ENCODE data around the gene PRICKLE4. TPM values are rescaled to one million over a fixed set of nuclear protein-coding genes. Genes with fewer than 3 reads are reported as not detected.

PRICKLE4 gene
- total RNA-seq, 4 donors from 2014 or later, result 2.1 to 5.8 (median 4.1) TPM

GRCh38 chr6:41768545-41769308, 11.9 kb upstream of the PRICKLE4 start:
- no peak for DNase-seq (ENCODE audit: extremely low spot score)
- H3K36me3 ChIP-seq, result peaks cover 25 to 47% (median 42%) of the 10 kb centered on the region in 4 donors
- TF ChIP-seq, protein P1, sequence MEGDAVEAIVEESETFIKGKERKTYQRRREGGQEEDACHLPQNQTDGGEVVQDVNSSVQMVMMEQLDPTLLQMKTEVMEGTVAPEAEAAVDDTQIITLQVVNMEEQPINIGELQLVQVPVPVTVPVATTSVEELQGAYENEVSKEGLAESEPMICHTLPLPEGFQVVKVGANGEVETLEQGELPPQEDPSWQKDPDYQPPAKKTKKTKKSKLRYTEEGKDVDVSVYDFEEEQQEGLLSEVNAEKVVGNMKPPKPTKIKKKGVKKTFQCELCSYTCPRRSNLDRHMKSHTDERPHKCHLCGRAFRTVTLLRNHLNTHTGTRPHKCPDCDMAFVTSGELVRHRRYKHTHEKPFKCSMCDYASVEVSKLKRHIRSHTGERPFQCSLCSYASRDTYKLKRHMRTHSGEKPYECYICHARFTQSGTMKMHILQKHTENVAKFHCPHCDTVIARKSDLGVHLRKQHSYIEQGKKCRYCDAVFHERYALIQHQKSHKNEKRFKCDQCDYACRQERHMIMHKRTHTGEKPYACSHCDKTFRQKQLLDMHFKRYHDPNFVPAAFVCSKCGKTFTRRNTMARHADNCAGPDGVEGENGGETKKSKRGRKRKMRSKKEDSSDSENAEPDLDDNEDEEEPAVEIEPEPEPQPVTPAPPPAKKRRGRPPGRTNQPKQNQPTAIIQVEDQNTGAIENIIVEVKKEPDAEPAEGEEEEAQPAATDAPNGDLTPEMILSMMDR (IDR thresholded peaks at IDR 0.05), result no peak
- no peak for TF ChIP-seq EP300 (IDR thresholded peaks at IDR 0.05)
- TF ChIP-seq POLR2A (IDR thresholded peaks at IDR 0.05; ENCODE audit: low read depth), result no peak
- TF ChIP-seq POLR2AphosphoS5 (IDR thresholded peaks at IDR 0.05), result no peak
- no peaks in the 10 kb centered on the region for H3K27me3 ChIP-seq
- H3K4me3 ChIP-seq, result no peak overlapping the region
- intact Hi-C loops (cut with DNase I), result no loop called here
- H3K9me3 ChIP-seq, result no peaks in the 10 kb centered on the region
- WGBS, result 70% methylated on average over 10 of the region's 10 CpGs
- H3K4me1 ChIP-seq, result peaks cover 12 to 17% (median 15%) of the 10 kb centered on the region in 4 donors
- H3K27ac ChIP-seq (replicated peaks in 1 of 4), result peak overlapping the region in 2 of 4 donors; percentile 54 to 64

DNA sequence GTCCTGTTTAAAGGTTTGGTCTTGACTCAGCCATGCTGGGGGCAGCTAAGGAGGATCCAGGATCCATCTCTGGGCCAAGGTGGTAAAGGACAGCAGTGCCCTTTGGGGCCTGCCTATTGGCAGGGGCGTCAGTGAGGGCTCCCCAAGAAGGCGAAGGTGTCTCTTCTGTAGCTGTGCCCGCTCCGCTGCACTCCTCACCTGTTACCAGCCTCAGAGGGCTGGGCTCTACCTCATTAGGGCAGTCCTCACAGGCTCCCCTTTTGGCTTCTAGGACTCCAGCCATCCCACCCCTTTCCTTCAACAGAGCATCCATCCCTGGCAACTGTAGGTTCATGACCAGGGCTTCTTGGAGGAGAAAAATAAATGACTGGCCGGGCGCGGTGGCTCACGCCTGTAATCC, 11.2 kb upstream of the PRICKLE4 start:
- Histone ChIP-seq H3K4me3 (no peak overlapping the region), H3K4me1 (peaks cover 12 to 17% (median 15%) of the 10 kb centered on the region in 4 donors), H3K27ac (replicated peaks in 1 of 4) (no peak overlapping the region), H3K27me3 (no peaks in the 10 kb centered on the region), H3K9me3 (no peaks in the 10 kb centered on the region), H3K36me3 (peaks cover 28 to 53% (median 48%) of the 10 kb centered on the region in 4 donors)
- TF ChIP-seq POLR2A (IDR thresholded peaks at IDR 0.05; ENCODE audit: low read depth) (no peak), POLR2AphosphoS5 (IDR thresholded peaks at IDR 0.05) (no peak), EP300 (IDR thresholded peaks at IDR 0.05) (no peak)
- TF ChIP-seq, protein P1 (IDR thresholded peaks at IDR 0.05), result no peak
- intact Hi-C loops (cut with DNase I), result no loop called here
- WGBS, result 97% methylated on average over 8 of the region's 8 CpGs
- no peak for DNase-seq (ENCODE audit: extremely low spot score)

GRCh38 chr6:41770381-41771057, 10.1 kb upstream of the PRICKLE4 start:
- Histone ChIP-seq H3K4me1 (peaks cover 12 to 17% (median 15%) of the 10 kb centered on the region in 4 donors), H3K27ac (replicated peaks in 1 of 4) (no peak overlapping the region), H3K27me3 (no peaks in the 10 kb centered on the region), H3K4me3 (no peak overlapping the region), H3K36me3 (peaks cover 38 to 65% (median 60%) of the 10 kb centered on the region in 4 donors), H3K9me3 (no peaks in the 10 kb centered on the region)
- no peak for DNase-seq (ENCODE audit: extremely low spot score)
- 88% methylated on average over 13 of the region's 30 CpGs for WGBS
- no peak for TF ChIP-seq EP300 (IDR thresholded peaks at IDR 0.05)
- no peak for TF ChIP-seq POLR2A (IDR thresholded peaks at IDR 0.05; ENCODE audit: low read depth)
- TF ChIP-seq, protein P1 (IDR thresholded peaks at IDR 0.05), result no peak
- no peak for TF ChIP-seq POLR2AphosphoS5 (IDR thresholded peaks at IDR 0.05)
- intact Hi-C loops (cut with DNase I), result loop anchor here (10.0 kb wide), 1 partner anchor 66 kb away; no protein-coding TSS in a partner anchor

DNA sequence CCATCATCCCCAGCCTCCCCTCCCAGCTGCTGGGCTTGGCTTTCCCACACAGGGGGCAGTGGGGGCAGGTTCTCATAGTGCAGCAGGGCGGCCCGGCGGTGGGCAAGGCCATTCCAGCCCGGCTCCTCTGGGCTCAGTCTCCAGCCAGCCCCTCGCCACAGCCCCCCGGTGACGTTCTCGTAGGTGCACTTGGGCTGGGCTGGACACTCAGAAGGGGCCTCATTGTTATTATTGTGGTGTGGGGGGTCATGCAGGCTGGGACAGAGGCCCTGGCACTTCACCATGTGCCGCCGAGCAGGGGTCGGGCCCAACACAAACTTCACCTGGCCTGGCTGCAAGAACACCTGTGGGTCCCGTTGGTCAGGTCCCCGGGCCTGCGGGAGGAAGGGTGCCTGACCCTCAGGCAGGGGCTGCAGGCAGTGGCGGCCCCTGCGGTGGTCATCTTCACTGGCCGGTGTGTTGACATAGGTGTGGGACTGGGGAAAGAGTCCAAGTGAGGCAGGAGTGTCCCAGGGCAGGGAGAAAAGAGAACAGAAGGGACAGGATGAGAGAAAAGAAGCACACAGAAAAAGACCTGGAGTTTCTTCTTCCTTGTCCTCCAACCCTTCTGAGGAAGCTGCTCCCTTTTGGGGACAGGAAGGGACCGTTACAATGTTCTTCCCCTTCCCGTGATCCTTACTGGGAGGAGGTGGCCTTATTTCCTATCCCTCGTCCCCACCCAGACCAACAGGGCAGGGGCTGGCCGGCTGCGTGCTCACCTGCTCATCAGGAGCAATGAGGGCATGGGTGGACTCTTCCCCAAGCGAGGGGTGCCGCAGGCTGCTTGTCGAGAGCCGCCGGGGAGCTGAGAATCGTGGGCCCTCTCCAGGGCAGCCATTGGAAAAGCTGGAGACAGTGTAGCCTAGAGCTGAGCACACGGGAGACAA, 9.3 kb upstream of the PRICKLE4 start:
- Histone ChIP-seq H3K9me3 (no peaks in the 10 kb centered on the region), H3K4me3 (no peak overlapping the region), H3K27ac (replicated peaks in 1 of 4) (no peak overlapping the region), H3K36me3 (peaks cover 38 to 73% (median 68%) of the 10 kb centered on the region in 4 donors), H3K27me3 (no peaks in the 10 kb centered on the region), H3K4me1 (peaks cover 12 to 16% (median 14%) of the 10 kb centered on the region in 4 donors)
- intact Hi-C loops (cut with DNase I), result loop anchor here (10.0 kb wide), 1 partner anchor 67 kb away; no protein-coding TSS in a partner anchor
- TF ChIP-seq POLR2A (IDR thresholded peaks at IDR 0.05; ENCODE audit: low read depth), result no peak
- 82% methylated on average over 18 of the region's 29 CpGs for WGBS
- DNase-seq (ENCODE audit: extremely low spot score), result no peak
